ENCODE data around the gene UBXN6. TPM values are rescaled to one million over a fixed set of nuclear protein-coding genes. Genes with fewer than 3 reads are reported as not detected.

The UBXN6 gene, protein sequence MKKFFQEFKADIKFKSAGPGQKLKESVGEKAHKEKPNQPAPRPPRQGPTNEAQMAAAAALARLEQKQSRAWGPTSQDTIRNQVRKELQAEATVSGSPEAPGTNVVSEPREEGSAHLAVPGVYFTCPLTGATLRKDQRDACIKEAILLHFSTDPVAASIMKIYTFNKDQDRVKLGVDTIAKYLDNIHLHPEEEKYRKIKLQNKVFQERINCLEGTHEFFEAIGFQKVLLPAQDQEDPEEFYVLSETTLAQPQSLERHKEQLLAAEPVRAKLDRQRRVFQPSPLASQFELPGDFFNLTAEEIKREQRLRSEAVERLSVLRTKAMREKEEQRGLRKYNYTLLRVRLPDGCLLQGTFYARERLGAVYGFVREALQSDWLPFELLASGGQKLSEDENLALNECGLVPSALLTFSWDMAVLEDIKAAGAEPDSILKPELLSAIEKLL
- total RNA-seq (2014; rRNA removed; shearing (Covaris generic)): 90.1 and 114 TPM in 2 replicates

DNA sequence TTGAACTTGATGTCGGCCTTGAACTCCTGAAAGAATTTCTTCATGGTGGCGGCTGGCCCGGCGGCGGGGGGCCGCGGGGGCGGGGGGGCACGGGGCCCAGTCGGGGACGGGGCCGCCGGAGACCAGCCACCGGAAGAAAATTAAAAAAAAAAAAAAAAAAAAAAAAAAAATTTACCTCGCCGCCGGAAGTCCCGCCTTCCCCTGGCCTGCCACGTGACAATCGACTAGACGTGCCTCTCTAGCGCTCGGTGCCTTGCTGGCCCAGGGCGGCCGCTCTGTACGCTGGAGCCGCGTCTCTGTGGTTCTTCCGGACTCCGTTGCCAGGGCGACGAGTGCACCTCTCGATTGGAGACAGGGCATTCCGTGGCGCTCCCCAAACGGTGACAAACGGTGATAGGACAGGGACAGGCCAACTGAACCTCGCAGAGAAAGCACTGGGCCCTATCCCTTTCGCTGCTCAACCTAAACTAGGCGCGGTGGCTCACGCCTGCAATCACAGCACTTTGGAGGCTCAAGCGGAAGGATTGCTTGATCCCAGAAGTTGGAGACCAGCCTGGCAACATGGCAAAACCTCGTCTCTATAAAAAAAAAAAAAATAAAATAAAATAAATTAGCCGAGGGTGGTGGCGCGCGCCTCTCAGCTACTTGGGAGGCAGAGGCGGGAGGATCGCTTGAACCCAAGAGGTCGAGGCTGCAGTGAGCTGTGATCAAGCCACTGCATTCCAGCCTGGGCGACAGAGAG lies at the start of gene UBXN6:
Gene UBXN6 (minus strand): TSS at position 141 of the 742 bp plus-strand sequence. CDS start 97 bp downstream, at position 44.
- peak; percentile 97 for DNase-seq (ENCODE audit: low spot score)

DNA sequence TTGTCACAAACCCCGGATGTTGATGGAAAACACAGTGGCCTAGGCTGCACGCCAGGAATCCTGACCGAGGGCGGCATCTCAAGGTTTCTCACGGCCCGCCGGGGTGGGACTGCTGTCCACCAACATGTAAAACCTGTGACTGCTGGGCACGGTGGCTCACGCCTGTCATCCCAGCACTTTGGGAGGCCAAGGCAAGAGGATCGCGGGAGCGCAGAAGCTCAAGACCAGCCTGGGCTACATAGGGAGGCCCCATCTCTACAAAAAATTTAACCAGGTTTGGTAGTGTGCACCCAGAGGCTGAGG lies 49.5 kb upstream of the UBXN6 start:
- DNase-seq (ENCODE audit: low spot score): no peak

DNA sequence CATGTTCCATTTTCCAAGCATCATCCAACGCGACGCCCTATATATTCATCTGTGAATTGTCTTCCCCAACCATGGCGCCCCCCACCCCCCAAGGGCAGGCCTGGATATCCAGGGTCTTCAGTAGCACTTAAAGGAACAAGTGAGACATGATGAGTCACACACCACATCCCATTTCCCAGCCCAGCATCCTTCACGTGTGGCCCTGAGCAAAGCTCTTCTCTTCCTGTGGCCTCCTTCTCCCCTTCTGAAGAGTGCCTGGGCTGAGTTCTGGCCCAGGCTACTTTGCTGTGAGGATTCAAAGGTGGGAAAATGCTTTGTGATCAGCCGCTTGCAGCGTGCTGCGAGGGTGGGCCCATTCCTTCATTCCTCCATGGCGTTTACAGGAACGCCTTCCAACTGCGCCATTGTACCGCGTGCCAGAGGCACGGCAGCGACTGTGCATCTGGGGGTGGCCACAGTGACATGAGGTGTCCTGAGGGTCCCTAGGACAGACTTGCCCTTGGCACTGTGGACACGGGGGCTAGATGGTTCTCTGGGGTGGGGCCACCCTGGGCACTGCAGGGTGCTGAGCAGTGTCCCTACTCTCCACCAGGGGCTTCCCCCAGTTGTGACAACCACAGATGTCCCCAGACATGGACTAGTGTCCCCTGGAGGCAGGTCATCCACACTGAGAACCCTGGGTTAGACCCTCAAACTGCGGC lies 49.0 kb upstream of the UBXN6 start:
- DNase-seq (ENCODE audit: low spot score): no peak

DNA sequence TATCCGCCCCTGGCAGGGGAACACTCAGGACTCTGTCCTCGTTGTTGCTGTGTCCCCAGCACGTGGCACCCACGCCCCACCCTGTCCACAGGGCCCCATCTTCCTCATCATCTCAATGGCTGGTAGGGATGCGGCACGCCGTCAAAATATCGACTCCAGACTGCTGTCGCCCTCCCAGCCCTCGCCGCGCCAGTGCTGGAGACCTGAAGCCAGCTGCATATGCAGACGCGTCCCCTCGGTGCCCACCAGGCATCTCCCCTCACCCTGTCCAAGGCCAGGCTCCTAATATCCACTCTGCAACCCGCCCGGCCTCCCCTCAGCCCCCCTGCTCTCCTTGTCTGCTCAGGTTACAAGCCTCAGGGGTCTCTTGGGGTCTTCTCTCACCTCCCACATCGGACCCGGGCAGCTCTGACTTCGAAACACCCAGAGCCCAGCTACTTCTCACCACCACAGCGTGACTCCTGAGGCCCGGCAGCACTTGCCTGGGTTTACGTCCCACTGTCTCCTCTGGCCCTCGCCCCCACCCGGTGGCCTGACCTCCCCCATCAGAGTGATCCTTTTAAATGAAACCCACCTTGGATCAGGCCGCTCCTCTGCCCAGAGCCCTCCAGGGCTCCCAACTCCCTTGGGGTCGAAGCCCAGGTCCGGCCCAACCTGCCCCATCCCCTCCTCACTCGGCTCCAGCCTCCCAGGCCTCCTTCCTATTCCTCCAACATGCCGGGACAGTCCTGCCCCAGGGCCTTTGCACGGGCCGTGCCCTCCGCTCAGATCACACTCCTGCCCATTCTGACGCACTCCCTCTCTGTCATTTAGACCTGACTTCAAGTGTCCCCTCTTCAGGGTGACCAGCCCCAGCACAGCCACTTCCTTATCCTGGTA lies 48.2 kb upstream of the UBXN6 start:
- DNase-seq (ENCODE audit: low spot score): no peak

DNA sequence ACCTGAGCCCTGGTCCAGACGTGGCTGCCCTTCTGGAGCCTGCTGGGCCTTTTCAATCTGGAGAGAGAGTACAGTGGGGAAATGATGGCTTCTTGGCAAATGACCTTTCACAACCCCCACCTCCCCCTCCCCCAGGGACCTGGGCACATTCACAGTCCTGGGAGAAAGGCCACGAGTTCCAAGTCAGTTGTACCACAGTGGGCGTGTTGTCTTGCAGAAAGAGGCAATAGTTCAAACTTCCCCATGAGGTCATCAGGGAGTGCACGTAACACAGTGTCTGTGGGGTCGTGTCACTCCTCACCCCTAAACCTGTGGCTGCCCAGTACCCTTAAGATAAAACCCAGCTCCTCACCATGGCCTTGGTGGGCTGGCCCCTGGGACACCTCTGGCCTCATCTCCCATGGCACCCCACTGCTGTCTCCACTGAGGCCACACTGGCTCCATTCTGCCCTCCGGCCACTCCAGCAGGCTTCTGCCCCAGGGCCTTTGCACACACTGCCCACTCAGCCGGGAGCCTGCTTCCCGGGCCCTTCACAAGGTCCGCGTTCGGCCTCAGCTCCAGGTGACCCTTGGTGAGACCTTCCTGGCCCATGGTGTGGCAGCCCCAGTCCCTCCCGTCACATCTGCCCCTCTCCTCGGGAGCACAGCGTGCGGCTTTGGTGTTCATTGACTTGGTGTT lies 47.4 kb upstream of the UBXN6 start:
- DNase-seq (ENCODE audit: low spot score): no peak

DNA sequence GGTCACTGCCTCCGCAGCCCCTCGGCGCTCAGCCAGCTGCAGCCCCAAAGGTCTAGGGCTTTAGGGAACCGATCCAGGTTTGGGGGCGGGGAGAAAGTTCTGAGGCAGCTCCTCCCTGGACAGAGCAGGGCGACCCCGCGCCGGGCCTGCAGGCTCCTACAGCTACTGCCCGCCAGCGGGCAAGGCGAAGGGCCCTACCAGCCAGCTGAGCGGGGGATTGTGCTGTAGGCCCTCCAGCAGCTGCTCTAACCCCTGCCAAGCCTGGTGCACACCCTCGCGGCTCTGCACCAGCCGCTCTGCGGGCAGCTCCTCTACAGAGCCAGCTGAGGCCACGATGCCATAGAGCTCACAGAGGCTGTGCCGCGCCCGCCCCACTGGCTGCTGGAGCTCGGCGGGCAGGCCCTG lies 46.7 kb upstream of the UBXN6 start:
- no peak for DNase-seq (ENCODE audit: low spot score)

DNA sequence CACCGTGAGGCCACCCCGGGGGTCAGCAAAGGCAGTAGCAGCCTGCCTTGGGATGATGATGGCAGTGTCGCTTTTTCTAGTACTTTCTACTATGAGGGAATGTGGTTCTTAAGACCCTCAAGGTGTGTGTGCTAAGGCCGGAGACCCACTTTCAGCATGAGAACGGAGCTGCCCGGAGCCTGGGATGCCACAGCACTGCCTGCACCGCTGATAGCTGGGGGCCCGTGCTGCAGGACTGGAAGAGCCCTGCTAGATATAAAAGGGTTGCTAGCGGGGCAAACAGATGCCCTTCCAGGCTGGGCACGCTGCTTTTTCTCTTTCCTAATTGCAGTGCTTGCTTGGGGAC lies 46.2 kb upstream of the UBXN6 start:
- no peak for DNase-seq (ENCODE audit: low spot score)

DNA sequence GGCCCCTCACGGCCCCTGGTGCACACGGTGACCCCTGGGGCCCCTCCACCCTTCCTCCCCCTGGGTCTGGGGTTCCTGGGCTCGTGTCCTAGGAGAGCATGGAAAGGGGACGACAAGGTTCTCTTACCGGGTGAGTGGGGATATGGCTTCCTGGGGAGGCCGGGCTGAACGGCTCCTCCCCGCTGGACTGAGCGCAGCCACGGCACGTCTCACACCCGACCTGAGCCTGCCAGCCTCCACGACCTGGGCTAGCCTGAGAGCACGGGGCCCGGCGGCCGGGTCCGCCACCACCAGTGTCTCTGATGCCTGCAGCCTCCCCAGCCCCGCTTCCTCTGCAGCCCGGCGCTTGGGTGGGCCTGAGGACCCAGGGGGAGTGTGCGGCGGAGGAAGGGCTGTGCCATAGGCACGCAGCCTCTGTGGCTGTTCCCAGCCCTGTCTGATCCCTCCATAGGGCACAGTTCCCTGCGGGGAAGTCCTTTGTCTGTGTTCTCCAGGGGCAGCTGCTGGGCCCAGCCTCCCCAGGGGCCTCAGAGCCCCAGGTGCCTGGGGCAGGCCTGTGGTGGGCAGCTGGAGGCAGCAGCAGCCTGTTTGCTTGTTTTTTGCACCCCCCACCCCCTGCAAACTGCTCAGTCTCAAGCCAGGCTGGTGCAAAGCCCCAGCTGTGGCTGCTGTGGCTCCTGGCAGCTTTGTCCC lies 45.7 kb upstream of the UBXN6 start:
- no peak for DNase-seq (ENCODE audit: low spot score)

DNA sequence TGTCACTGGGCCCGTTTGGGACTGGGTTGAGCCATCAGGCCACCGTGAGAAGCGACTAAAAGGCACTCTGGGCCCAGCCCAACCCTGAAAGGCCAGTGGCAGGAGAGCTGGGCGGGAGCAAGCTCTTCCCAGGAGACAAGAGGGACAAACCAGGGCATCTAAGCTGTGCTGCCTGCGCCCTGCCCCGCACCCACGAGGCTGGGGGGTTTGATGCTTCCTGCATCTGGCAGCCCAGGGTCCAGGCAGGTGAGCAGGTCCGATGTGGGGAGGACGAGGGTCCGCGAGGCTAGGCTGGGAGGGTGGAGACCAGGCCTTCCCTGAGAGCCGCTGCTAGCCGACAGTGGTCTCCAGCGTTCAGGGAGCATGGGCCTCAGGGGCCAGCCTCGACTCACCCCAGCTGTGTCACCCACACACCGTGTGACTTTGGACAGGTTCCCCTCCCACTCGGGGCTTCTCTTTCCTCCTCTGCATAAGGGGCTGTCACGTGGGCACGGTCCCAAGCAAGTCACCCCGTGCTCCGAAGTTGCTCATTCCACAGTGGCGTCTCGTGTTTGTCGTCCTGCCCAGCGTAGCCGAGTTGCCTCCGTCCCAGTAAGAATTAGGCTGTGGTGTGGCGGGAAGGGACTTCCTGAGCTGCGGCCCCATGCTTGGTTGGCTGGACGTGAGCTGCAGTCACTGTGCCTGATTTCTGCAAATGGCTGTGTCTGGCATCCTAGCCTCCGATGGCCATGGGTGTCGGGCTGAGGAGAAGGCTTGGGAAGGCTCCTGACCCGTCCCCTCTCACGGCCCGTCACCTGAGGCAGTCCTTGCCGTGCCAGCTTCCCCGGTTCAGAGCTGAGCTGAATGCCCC lies 44.9 kb upstream of the UBXN6 start:
- no peak for DNase-seq (ENCODE audit: low spot score)

DNA sequence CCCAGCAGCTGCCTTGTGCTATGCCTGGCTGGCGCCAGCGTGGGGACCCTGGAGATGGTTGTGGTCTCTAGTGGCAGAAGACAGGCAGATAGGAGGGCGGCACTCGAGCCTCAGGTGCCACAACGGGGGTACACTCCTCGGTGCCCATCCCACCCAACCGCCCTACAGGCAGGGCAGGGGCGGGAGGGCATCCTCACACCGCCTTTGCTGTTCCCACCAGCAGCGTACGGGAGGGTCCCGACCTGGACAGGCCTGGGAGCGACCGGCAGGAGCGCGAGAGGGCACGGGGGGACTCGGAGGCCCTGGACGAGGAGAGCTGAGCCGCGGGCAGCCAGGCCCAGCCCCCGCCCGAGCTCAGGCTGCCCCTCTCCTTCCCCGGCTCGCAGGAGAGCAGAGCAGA lies 44.1 kb upstream of the UBXN6 start:
- no peak for DNase-seq (ENCODE audit: low spot score)

DNA sequence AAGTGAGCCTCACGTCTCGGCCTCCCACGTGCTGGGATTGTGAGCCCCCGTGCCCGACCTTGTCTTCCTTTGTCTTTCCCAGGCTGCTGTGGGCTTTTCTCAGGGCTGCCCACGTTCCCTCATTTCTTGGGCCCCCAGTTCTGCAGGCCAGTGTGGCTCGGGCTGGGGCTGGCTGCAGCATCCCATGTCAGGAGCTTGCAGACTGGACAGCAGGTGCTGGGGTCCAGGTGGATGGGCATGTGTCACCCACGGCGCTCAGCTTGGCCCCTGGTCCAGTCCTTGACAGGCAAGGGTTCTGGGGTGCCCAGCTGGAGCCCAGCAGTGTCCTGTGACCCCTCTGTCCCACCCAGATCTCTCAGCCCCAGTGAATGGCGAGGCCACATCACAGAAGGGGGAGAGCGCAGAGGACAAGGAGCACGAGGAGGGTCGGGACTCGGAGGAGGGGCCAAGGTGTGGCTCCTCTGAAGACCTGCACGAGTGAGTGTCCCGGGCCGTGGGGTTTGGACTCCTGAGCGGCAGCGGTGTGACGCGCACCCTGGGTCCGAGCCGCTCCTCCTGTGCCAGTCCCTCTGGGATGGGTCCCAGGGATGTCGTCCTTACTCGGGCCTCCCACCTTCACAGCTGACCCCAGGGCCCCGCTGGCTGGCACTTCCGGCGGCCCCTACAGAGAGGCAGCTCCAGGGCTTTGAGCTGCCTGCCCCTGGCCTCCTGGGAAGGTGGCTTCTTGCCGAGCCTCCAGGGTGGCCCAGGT lies 43.4 kb upstream of the UBXN6 start:
- DNase-seq (ENCODE audit: low spot score): no peak

DNA sequence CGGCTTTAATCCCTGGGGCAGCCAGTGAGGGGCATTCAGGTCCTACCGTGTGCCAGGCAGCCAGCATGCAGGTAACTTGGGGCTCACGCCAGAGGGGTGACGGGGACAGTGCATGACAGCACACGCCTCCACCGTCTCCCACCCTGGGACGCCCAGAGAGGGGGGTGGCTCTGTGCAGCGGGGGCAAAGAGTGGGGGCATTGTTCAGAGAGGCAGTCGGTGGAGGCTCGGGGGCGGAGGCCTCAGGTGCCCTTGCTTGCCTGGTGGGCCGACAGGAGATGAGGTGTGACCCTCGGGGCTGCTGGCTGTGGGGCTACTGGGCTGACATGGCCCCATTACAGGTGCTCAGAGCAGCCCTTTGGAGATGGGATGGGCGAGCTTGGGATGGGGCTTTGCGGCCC lies 42.3 kb upstream of the UBXN6 start:
- DNase-seq (ENCODE audit: low spot score): no peak

DNA sequence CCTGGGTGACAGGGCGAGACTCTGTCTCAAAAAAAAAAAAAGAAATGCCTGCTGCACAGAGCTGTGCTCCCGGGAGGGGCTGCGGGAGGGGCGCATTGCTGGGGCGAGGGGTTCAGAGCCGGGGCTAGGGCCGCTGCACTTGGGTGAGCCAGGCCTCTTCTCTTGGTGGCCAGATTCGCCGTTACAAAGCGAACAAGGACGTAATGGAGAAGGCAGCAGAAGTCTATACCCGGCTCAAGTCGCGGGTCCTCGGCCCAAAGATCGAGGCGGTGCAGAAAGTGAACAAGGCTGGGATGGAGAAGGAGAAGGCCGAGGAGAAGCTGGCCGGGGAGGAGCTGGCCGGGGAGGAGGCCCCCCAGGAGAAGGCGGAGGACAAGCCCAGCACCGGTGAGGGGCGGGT lies 41.7 kb upstream of the UBXN6 start:
- DNase-seq (ENCODE audit: low spot score): no peak

DNA sequence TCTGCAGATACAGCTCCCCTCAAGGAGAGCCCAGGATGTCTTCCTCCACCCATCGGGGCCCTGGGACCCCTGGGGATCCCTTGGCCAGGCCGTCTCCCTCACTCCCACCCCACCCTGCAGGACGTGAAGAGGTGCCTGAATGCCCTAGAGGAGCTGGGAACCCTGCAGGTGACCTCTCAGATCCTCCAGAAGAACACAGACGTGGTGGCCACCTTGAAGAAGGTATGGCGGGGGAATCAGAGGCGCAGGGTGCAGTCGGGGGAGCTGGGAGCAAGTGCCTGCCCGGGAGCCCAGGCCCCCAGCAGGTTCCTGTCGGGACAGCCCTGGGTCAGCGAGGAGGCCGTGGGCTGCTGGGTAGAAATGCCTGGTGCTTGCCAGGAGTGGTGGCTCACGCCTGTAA lies 41.1 kb upstream of the UBXN6 start:
- DNase-seq (ENCODE audit: low spot score): no peak

DNA sequence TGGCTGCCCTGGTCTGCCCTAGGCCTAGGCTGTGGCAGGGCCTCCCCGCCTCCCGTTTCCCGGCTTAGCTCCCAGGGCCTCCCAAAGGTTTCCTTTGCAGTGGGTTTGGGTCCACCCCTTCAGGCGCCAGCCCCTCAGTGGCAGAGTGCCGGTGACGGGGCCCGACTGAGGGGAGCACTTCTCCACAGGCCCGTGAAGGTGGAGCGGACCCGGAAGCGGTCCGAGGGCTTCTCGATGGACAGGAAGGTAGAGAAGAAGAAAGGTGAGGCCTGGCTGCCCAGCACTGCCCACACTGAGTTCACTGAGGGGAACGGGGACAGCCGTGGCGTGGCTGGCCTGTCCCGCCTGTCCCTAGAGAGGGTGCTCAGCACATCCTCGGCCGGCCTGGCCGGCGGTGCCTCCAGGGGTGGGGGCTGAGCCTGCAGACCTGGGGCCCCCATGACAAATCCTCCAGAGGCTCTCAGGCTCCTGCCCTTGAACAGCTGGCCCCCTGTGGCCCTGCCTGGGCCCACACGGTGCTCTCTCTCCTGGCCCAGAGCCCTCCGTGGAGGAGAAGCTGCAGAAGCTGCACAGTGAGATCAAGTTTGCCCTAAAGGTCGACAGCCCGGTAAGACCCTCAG lies 40.3 kb upstream of the UBXN6 start:
- DNase-seq (ENCODE audit: low spot score): no peak

DNA sequence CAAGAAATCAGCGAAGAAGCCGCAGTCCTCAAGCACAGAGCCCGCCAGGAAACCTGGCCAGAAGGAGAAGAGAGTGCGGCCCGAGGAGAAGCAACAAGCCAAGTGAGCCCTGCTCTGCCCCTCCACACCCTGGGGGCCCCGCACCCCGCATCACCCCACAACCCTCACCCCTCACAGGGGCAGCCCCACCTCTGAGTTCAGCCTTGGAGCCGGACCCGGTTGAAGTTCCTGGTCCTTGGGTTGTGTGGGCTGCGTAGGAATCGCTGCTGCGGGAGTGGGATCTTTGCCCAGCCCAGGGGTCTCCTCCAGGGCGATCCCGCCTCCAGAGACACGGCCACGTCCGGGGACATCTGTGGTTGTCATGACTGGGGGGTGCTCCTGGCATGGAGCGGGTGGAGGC lies 38.7 kb upstream of the UBXN6 start:
- DNase-seq (ENCODE audit: low spot score): no peak

DNA sequence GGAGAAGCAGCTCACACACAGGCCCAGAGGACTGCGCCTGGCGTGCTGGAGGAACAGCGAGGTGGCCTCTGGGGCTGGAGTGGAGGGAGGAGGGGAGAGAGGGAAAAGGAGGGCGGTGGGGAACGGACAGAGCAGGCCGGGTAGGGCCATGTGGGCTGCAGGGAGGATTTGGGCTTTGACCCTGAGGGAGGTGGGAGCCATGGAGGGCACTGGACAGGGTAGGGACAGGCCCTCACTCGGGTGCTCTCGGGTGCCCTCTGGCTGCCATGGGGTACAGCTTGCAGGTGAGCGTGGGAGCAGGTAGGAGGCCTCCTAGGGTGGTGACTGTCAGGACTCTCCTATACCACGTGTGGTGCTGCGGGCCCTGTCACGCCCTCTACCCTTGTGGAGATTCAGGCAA lies 37.9 kb upstream of the UBXN6 start:
- no peak for DNase-seq (ENCODE audit: low spot score)

DNA sequence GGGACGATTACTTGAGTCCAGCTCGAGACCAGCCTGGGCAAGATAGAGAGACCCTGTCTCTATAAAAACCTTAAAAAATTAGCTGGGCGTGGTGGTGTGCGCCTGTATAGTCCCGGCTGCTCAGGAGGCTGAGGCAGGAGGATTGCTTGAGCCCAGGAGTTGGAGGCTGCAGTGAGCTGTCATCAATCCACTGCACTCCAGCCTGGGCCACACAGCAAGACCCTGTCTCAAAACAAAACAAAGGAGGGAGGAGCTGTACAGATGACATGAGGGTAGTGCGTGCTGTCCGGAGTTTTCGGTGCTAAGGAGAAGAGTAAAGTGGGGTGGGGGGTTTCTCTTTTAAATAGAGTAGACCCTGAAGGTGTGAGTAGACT lies 37.1 kb upstream of the UBXN6 start:
- no peak for DNase-seq (ENCODE audit: low spot score)
